ENCODE data around the gene SLC46A1.

Gene SLC46A1

GRCh38 chr17:28404812-28405570 is 1.0 kb downstream of the SLC46A1 start:
- peak in 4 of 10 donors; percentile 27 to 88 (median 82) for DNase-seq
- intact Hi-C loops (cut with DNase I): no loop called here

GRCh38 chr17:28404461-28404811 is 1.6 kb downstream of the SLC46A1 start:
- intact Hi-C loops (cut with DNase I): no loop called here
- DNase-seq: no peak

GRCh38 chr17:28404007-28404406 is 2.0 kb downstream of the SLC46A1 start:
- DNase-seq: no peak
- intact Hi-C loops (cut with DNase I): no loop called here

GRCh38 chr17:28402844-28403243 is 3.2 kb downstream of the SLC46A1 start:
- intact Hi-C loops (cut with DNase I): no loop called here

GRCh38 chr17:28402224-28402630 is 3.8 kb downstream of the SLC46A1 start:
- intact Hi-C loops (cut with DNase I): no loop called here
- DNase-seq: no peak

More at GRCh38 chr17:28402844-28403243, 3.2 kb downstream of the SLC46A1 start:
- DNase-seq: no peak

- no peak for DNase-seq
- intact Hi-C loops (cut with DNase I): no loop called here
Measured at GRCh38 chr17:28399808-28400207, 6.2 kb downstream of the SLC46A1 start.

GRCh38 chr17:28398280-28398981 is 7.6 kb downstream of the SLC46A1 start:
- intact Hi-C loops (cut with DNase I): no loop called here
- no peak for DNase-seq

GRCh38 chr17:28397687-28398279 is 8.2 kb downstream of the SLC46A1 start:
- intact Hi-C loops (cut with DNase I): no loop called here
- DNase-seq: no peak

GRCh38 chr17:28397275-28397674 is 8.7 kb downstream of the SLC46A1 start:
- no peak for DNase-seq
- intact Hi-C loops (cut with DNase I): no loop called here

GRCh38 chr17:28396635-28397239 is 9.3 kb downstream of the SLC46A1 start:
- DNase-seq: no peak
- intact Hi-C loops (cut with DNase I): no loop called here

GRCh38 chr17:28395968-28396367 is 10.0 kb downstream of the SLC46A1 start:
- no peak for DNase-seq
- intact Hi-C loops (cut with DNase I): no loop called here

- intact Hi-C loops (cut with DNase I): no loop called here
- DNase-seq: no peak
Measured at GRCh38 chr17:28395426-28395825, 10.6 kb downstream of the SLC46A1 start.

GRCh38 chr17:28394337-28395116 is 11.5 kb downstream of the SLC46A1 start:
- no peak for DNase-seq
- intact Hi-C loops (cut with DNase I): no loop called here

- DNase-seq: no peak
- intact Hi-C loops (cut with DNase I): no loop called here
Measured at GRCh38 chr17:28392491-28392890, 13.5 kb downstream of the SLC46A1 start.

GRCh38 chr17:28391401-28391800 is 14.6 kb downstream of the SLC46A1 start:
- DNase-seq: no peak
- intact Hi-C loops (cut with DNase I): no loop called here

GRCh38 chr17:28390984-28391383 is 15.0 kb downstream of the SLC46A1 start:
- intact Hi-C loops (cut with DNase I): no loop called here
- no peak for DNase-seq

GRCh38 chr17:28390563-28390962 is 15.4 kb downstream of the SLC46A1 start:
- intact Hi-C loops (cut with DNase I): no loop called here
- DNase-seq: no peak

GRCh38 chr17:28390141-28390540 is 15.9 kb downstream of the SLC46A1 start:
- intact Hi-C loops (cut with DNase I): no loop called here
- DNase-seq: no peak

GRCh38 chr17:28388106-28388505 is 17.9 kb downstream of the SLC46A1 start:
- intact Hi-C loops (cut with DNase I): no loop called here
- DNase-seq: no peak

GRCh38 chr17:28386391-28386790 is 19.6 kb downstream of the SLC46A1 start:
- no peak for DNase-seq
- intact Hi-C loops (cut with DNase I): no loop called here

GRCh38 chr17:28385406-28385805 is 20.6 kb downstream of the SLC46A1 start:
- intact Hi-C loops (cut with DNase I): no loop called here
- DNase-seq: peak in 1 of 10 donors; percentile 58

Data from posterior cingulate gyrus (tissue), 11 donors.